ENCODE data around the gene EP400.
A peak's percentile ranks its signal among the peaks of the same experiment; 100 is the strongest.

The EP400 gene

GRCh38 chr12:131920902-131921840 is 28.6 kb upstream of the EP400 start:
- Histone ChIP-seq H3K36me3 (replicated peaks in 1 of 2; ENCODE audit: control insufficient read depth in 2 of 2, insufficient read depth in 2 of 2, low read length in 2 of 2) (peaks cover 37 to 55% of the 10 kb centered on the region in 2 donors), H4K8ac (ENCODE audit: low read depth, low read length) (peak overlapping the region; percentile 43), H3K23ac (ENCODE audit: low read depth, low read length, poor library complexity) (no peak overlapping the region), H3K9me3 (replicated peaks in 1 of 2; ENCODE audit: control insufficient read depth in 2 of 2, insufficient read depth in 1 of 2, low read depth in 1 of 2, low read length in 2 of 2) (no peaks in the 10 kb centered on the region), H4K91ac (ENCODE audit: low read depth, low read length, poor library complexity) (no peak overlapping the region), H3K4me3 (ENCODE audit: low read length in 2 of 2) (peak overlapping the region in 1 of 2 donors; percentile 48), H2BK15ac (ENCODE audit: low read length) (no peak overlapping the region), H2BK5ac (ENCODE audit: low read length) (peak overlapping the region; percentile 93), H3K9ac (ENCODE audit: low read depth, low read length, poor library complexity) (no peak overlapping the region), H2AK5ac (ENCODE audit: low read depth, low read length) (no peak overlapping the region), H3K14ac (ENCODE audit: low read length) (no peak overlapping the region), H3K27me3 (ENCODE audit: control insufficient read depth in 3 of 3, insufficient read depth in 3 of 3, low read depth in 1 of 3, low read length in 3 of 3) (no peaks in the 10 kb centered on the region), H2AFZ (ENCODE audit: low read length) (no peak overlapping the region), H3K4me2 (ENCODE audit: insufficient read depth, low read length, poor library complexity, severe bottlenecking) (no peak overlapping the region), H3K4ac (ENCODE audit: low read length) (no peak overlapping the region), H3K4me1 (ENCODE audit: control insufficient read depth in 2 of 2, insufficient read depth in 1 of 2, low read depth in 1 of 2, low read length in 2 of 2) (no peaks in the 10 kb centered on the region), H2BK120ac (ENCODE audit: low read depth, low read length) (no peak overlapping the region), H3K79me1 (ENCODE audit: low read depth, low read length) (peaks cover under 1% of the 10 kb centered on the region), H3K18ac (ENCODE audit: low read length) (no peak overlapping the region), H2BK12ac (ENCODE audit: low read length) (no peak overlapping the region), H3K27ac (replicated peaks; ENCODE audit: low read length) (no peak overlapping the region)
- no CpG with 5 or more reads among the region's 35 CpGs for WGBS, 2 donors (ENCODE audit: extremely low coverage in 2 of 2, insufficient read length in 2 of 2, insufficient replicate concordance in 1 of 2)
- DNase-seq (ENCODE audit: low spot score) = no peak

- H3K79me1 ChIP-seq (ENCODE audit: low read depth, low read length) = no peaks in the 10 kb centered on the region
Observed at GRCh38 chr12:131921866-131922769, 27.6 kb upstream of the EP400 start.

GRCh38 chr12:131922772-131923171 is 27.0 kb upstream of the EP400 start:
- no peaks in the 10 kb centered on the region for H3K4me1 ChIP-seq (ENCODE audit: control insufficient read depth in 2 of 2, insufficient read depth in 1 of 2, low read depth in 1 of 2, low read length in 2 of 2)
- no peak for DNase-seq (ENCODE audit: low spot score)
- H2BK5ac ChIP-seq (ENCODE audit: low read length) = no peak overlapping the region
- H3K27me3 ChIP-seq (ENCODE audit: control insufficient read depth in 3 of 3, insufficient read depth in 3 of 3, low read depth in 1 of 3, low read length in 3 of 3) = peaks cover 0 to 1% (median 0%) of the 10 kb centered on the region in 3 experiments
- no peak overlapping the region for H3K4me2 ChIP-seq (ENCODE audit: insufficient read depth, low read length, poor library complexity, severe bottlenecking)
- no peak overlapping the region for H2BK120ac ChIP-seq (ENCODE audit: low read depth, low read length)
- peaks cover 28 to 45% of the 10 kb centered on the region in 2 donors for H3K36me3 ChIP-seq (replicated peaks in 1 of 2; ENCODE audit: control insufficient read depth in 2 of 2, insufficient read depth in 2 of 2, low read length in 2 of 2)
- no peak overlapping the region for H3K4me3 ChIP-seq (ENCODE audit: low read length in 2 of 2)
- H3K18ac ChIP-seq (ENCODE audit: low read length) = no peak overlapping the region
- H3K79me1 ChIP-seq (ENCODE audit: low read depth, low read length) = no peaks in the 10 kb centered on the region
- H4K8ac ChIP-seq (ENCODE audit: low read depth, low read length) = no peak overlapping the region
- H4K91ac ChIP-seq (ENCODE audit: low read depth, low read length, poor library complexity) = no peak overlapping the region
- H3K9ac ChIP-seq (ENCODE audit: low read depth, low read length, poor library complexity) = no peak overlapping the region
- H3K9me3 ChIP-seq (replicated peaks in 1 of 2; ENCODE audit: control insufficient read depth in 2 of 2, insufficient read depth in 1 of 2, low read depth in 1 of 2, low read length in 2 of 2) = peaks cover 2 to 3% of the 10 kb centered on the region in 2 donors
- H3K27ac ChIP-seq (replicated peaks; ENCODE audit: low read length) = no peak overlapping the region
- H3K4ac ChIP-seq (ENCODE audit: low read length) = no peak overlapping the region
- no peak overlapping the region for H3K14ac ChIP-seq (ENCODE audit: low read length)
- no peak overlapping the region for H2AK5ac ChIP-seq (ENCODE audit: low read depth, low read length)
- no peak overlapping the region for H2BK15ac ChIP-seq (ENCODE audit: low read length)
- no peak overlapping the region for H2BK12ac ChIP-seq (ENCODE audit: low read length)
- WGBS, 2 donors (ENCODE audit: extremely low coverage in 2 of 2, insufficient read length in 2 of 2, insufficient replicate concordance in 1 of 2) = no CpG with 5 or more reads among the region's 13 CpGs
- no peak overlapping the region for H3K23ac ChIP-seq (ENCODE audit: low read depth, low read length, poor library complexity)
- H2AFZ ChIP-seq (ENCODE audit: low read length) = no peak overlapping the region

More at GRCh38 chr12:131921866-131922769, 27.6 kb upstream of the EP400 start:
- Histone ChIP-seq H3K4me3 (ENCODE audit: low read length in 2 of 2) (no peak overlapping the region), H2BK12ac (ENCODE audit: low read length) (no peak overlapping the region), H3K9me3 (replicated peaks in 1 of 2; ENCODE audit: control insufficient read depth in 2 of 2, insufficient read depth in 1 of 2, low read depth in 1 of 2, low read length in 2 of 2) (no peaks in the 10 kb centered on the region), H2BK5ac (ENCODE audit: low read length) (no peak overlapping the region), H3K27me3 (ENCODE audit: control insufficient read depth in 3 of 3, insufficient read depth in 3 of 3, low read depth in 1 of 3, low read length in 3 of 3) (no peaks in the 10 kb centered on the region), H3K36me3 (replicated peaks in 1 of 2; ENCODE audit: control insufficient read depth in 2 of 2, insufficient read depth in 2 of 2, low read length in 2 of 2) (peaks cover 32 to 48% of the 10 kb centered on the region in 2 donors), H4K91ac (ENCODE audit: low read depth, low read length, poor library complexity) (no peak overlapping the region), H3K14ac (ENCODE audit: low read length) (no peak overlapping the region), H3K9ac (ENCODE audit: low read depth, low read length, poor library complexity) (no peak overlapping the region), H2AK5ac (ENCODE audit: low read depth, low read length) (no peak overlapping the region), H2BK15ac (ENCODE audit: low read length) (no peak overlapping the region), H4K8ac (ENCODE audit: low read depth, low read length) (no peak overlapping the region), H3K4me2 (ENCODE audit: insufficient read depth, low read length, poor library complexity, severe bottlenecking) (no peak overlapping the region), H2AFZ (ENCODE audit: low read length) (no peak overlapping the region), H3K18ac (ENCODE audit: low read length) (no peak overlapping the region), H3K4me1 (ENCODE audit: control insufficient read depth in 2 of 2, insufficient read depth in 1 of 2, low read depth in 1 of 2, low read length in 2 of 2) (no peaks in the 10 kb centered on the region), H3K4ac (ENCODE audit: low read length) (no peak overlapping the region), H3K23ac (ENCODE audit: low read depth, low read length, poor library complexity) (no peak overlapping the region), H2BK120ac (ENCODE audit: low read depth, low read length) (no peak overlapping the region), H3K27ac (replicated peaks; ENCODE audit: low read length) (no peak overlapping the region)
- no CpG with 5 or more reads among the region's 29 CpGs for WGBS, 2 donors (ENCODE audit: extremely low coverage in 2 of 2, insufficient read length in 2 of 2, insufficient replicate concordance in 1 of 2)
- DNase-seq (ENCODE audit: low spot score) = no peak
